CD14-positive monocyte (primary cell): ENCODE measurements around the gene RSPH10B2. TPM values are rescaled to one million over a fixed set of nuclear protein-coding genes. Genes with fewer than 3 reads are reported as not detected.
"Not testable (repeated sequence)": the region's sequence is repeated elsewhere in the genome, so short reads cannot be mapped to it uniquely, and the experiment has no call there.

ENCODE experiments used
- DNase-seq, 3 donors: peaks; one replicate each; pipeline ENCODE4 v3.0.0-alpha.2; 2011 to 2022
- H2AFZ ChIP-seq: 2 replicates; pipeline ENCODE4 v1.6.0; 2012; ENCODE audit warnings: mild to moderate bottlenecking, low read depth, low read length, inconsistent platforms; ENCODE audit not compliant: insufficient read depth, poor library complexity, severe bottlenecking
- H3K27ac ChIP-seq, 2 donors: 1 replicate in 1 of 2; 2 replicates in 1 of 2; pipeline ENCODE4 v1.5.1; 2012 to 2013; ENCODE audit warnings: low read length in 2 of 2, control low read depth in 1 of 2, inconsistent platforms in 1 of 2, low read depth in 1 of 2, mild to moderate bottlenecking in 1 of 2
- H3K27me3 ChIP-seq, 2 donors: one replicate each; pipeline versions ENCODE4 v1.6.0 to v1.6.1; 2011 to 2013; ENCODE audit warnings: low read length in 2 of 2; ENCODE audit not compliant: control insufficient read depth in 2 of 2, insufficient read depth in 2 of 2
- H3K36me3 ChIP-seq, 2 donors: replicated peaks in 1 of 2; 1 replicate in 1 of 2; 2 replicates in 1 of 2; pipeline versions ENCODE4 v1.5.1 to v1.6.1; 2012 to 2013; ENCODE audit warnings: low read length in 2 of 2, control low read depth in 1 of 2, inconsistent platforms in 1 of 2, mild to moderate bottlenecking in 1 of 2; ENCODE audit not compliant: insufficient read depth in 2 of 2, control insufficient read depth in 1 of 2
- H3K4me1 ChIP-seq, 2 donors: 1 replicate in 1 of 2; 2 replicates in 1 of 2; pipeline versions ENCODE4 v1.5.1 to v1.6.1; 2012 to 2013; ENCODE audit warnings: low read length in 2 of 2, control low read depth in 1 of 2, inconsistent platforms in 1 of 2, mild to moderate bottlenecking in 1 of 2, moderate library complexity in 1 of 2; ENCODE audit not compliant: insufficient read depth in 2 of 2, control insufficient read depth in 1 of 2
- H3K4me2 ChIP-seq: replicated peaks from 2 replicates; pipeline ENCODE3; 2012; ENCODE audit warnings: low read length, moderate library complexity, mild to moderate bottlenecking; ENCODE audit not compliant: poor library complexity, severe bottlenecking; ENCODE audit errors: extremely low read depth
- H3K4me3 ChIP-seq, 3 experiments: fragments of 200-600 bp in 1 of 3; sonication (generic) in 1 of 3; replicated peaks in 1 of 3; 1 replicate in 2 of 3; 2 replicates in 1 of 3; pipeline ENCODE4 v1.5.1; 2011 to 2013; ENCODE audit warnings: low read length in 3 of 3, mild to moderate bottlenecking in 3 of 3, control low read depth in 2 of 3, low read depth in 2 of 3, inconsistent platforms in 1 of 3, moderate library complexity in 1 of 3
- H3K79me2 ChIP-seq: 2 replicates; pipeline ENCODE4 v1.6.0; 2012; ENCODE audit warnings: mild to moderate bottlenecking, control low read depth, inconsistent platforms, low read length, moderate library complexity; ENCODE audit not compliant: insufficient read depth
- H3K9ac ChIP-seq: 2 replicates; pipeline ENCODE4 v1.6.0; 2017; ENCODE audit warnings: low read length, mild to moderate bottlenecking; ENCODE audit not compliant: insufficient read depth, poor library complexity, severe bottlenecking
- H3K9me3 ChIP-seq, 2 donors: replicated peaks in 1 of 2; 1 replicate in 1 of 2; 2 replicates in 1 of 2; pipeline versions ENCODE4 v1.5.1 to v1.6.1; 2012 to 2013; ENCODE audit warnings: low read length in 2 of 2, control low read depth in 1 of 2; ENCODE audit not compliant: control insufficient read depth in 1 of 2, insufficient read depth in 1 of 2
- H4K20me1 ChIP-seq: 2 replicates; pipeline ENCODE4 v1.6.0; 2012; ENCODE audit warnings: mild to moderate bottlenecking, low read length, control low read depth, moderate library complexity; ENCODE audit not compliant: insufficient read depth
- H3K27ac Mint-ChIP-seq, 7 donors: one replicate each; pipeline ENCODE4 v1.8.0; 2020; ENCODE audit warnings: mild to moderate bottlenecking in 7 of 7, mixed read lengths in 7 of 7, moderate library complexity in 6 of 7, inconsistent platforms in 2 of 7
- H3K27me3 Mint-ChIP-seq, 3 donors: one replicate each; pipeline ENCODE4 v1.8.0; 2021 to 2022; ENCODE audit warnings: low read depth in 3 of 3, mild to moderate bottlenecking in 3 of 3, mixed read lengths in 3 of 3, moderate library complexity in 3 of 3, inconsistent platforms in 1 of 3
- H3K36me3 Mint-ChIP-seq, 2 donors: one replicate each; pipeline ENCODE4 v1.8.0; 2020; ENCODE audit warnings: mixed read lengths in 2 of 2, inconsistent platforms in 1 of 2, mild to moderate bottlenecking in 1 of 2
- H3K4me1 Mint-ChIP-seq: one replicate; pipeline ENCODE4 v1.8.0; 2020; ENCODE audit warnings: mild to moderate bottlenecking, mixed read lengths
- H3K4me3 Mint-ChIP-seq, 2 donors: one replicate each; pipeline ENCODE4 v1.8.0; 2020; ENCODE audit warnings: mild to moderate bottlenecking in 2 of 2, mixed read lengths in 2 of 2, moderate library complexity in 1 of 2
- H3K9me3 Mint-ChIP-seq, 7 donors: one replicate each; pipeline ENCODE4 v1.8.0; 2020 to 2022; ENCODE audit warnings: mixed read lengths in 7 of 7, mild to moderate bottlenecking in 6 of 7, moderate library complexity in 6 of 7, inconsistent platforms in 2 of 7
- WGBS: methylation state at CpG from one replicate; pipeline ENCODE4 v1.1.5; 2013; ENCODE audit warnings: missing lambda C conversion rate; ENCODE audit not compliant: insufficient coverage; 5-methylcytosine and 5-hydroxymethylcytosine counted together
- intact Hi-C, 2 donors: fragments of 100-400 bp; cut with micrococcal nuclease; formaldehyde crosslinking; loops; one replicate each; pipeline versions ENCODE4 v1.15.0 to v1.15.1; 2023
- polyA plus RNA-seq, 3 donors: library from polyadenylated mRNA; depleted of rRNA in 1 of 3; unstranded in 2 of 3; stranded (reverse) in 1 of 3; fragments of 300-500 nt in 2 of 3; fragments of >200 nt in 1 of 3; fragmentation: Illumina TruSeq in 2 of 3; gene quantifications; 1 replicate in 2 of 3; 2 replicates in 1 of 3; pipeline ENCODE4 v1.2.3, GENCODE V29; 2012 to 2021

Gene RSPH10B2
- polyA plus RNA-seq, 3 donors: 0.03 TPM; not detected in 2

DNA sequence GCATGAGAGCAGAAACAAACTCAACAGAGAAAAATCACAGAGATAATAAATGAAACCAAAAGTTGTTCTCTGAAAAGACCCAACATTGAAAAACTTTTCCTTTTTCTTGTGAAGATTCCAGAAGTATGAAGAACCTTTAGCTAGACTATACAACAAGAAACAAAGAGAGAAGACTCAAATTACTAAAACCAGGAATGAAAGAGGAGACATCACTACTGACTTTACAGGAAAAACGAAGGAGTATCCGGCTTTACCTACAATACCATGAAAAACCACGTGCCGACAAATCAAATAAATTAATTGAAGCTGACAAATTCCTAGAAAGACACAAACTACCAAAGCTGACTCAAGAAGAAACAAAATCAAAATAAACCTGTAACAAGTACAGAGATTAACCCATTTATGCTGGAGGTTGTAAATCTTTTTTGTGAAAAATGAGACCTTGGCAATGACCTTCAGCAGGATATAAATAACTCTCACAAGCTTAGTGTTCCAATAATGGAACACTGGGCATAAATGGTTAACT is 53.6 kb downstream of the RSPH10B2 start:
- H3K9me3 Mint-ChIP-seq, H3K27me3 ChIP-seq, H3K9me3 ChIP-seq, H4K20me1 ChIP-seq, intact Hi-C loops, DNase-seq, H3K27me3 Mint-ChIP-seq, H3K4me3 Mint-ChIP-seq, H3K79me2 ChIP-seq, H3K4me1 ChIP-seq, H3K4me1 Mint-ChIP-seq, H3K9ac ChIP-seq, H3K4me3 ChIP-seq, H3K27ac Mint-ChIP-seq, H3K27ac ChIP-seq, H3K4me2 ChIP-seq, H2AFZ ChIP-seq: not testable (repeated sequence)
- no CpG with 5 or more reads among the region's 4 CpGs for WGBS
- H3K36me3 ChIP-seq: peaks cover 11 to 24% of the 10 kb centered on the region in 2 donors
- peaks cover 14 to 26% of the 10 kb centered on the region in 2 donors for H3K36me3 Mint-ChIP-seq

DNA sequence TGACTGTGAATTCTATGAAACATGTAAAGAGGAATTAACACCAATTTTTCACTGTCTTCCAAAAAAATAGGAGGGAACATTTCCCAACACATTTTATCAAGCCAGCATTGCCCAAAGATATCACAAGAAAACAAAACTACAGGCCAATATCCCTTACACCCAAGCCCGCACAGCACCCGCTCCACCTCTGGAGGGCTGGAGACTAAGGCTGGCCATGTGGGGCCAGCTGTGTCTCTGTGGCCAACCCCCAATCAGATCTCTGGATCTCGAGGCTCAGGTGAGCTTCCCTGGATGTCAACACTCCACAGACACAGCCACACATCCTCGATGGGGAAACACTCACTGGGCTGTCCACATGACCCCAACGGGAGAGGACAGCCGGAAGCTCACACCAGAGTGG is 54.1 kb downstream of the RSPH10B2 start:
- H3K36me3 ChIP-seq: peaks cover 12 to 29% of the 10 kb centered on the region in 2 donors
- DNase-seq, H3K79me2 ChIP-seq, H3K4me3 Mint-ChIP-seq, H3K27ac Mint-ChIP-seq, H3K27ac ChIP-seq, H3K27me3 ChIP-seq, H2AFZ ChIP-seq, H3K9me3 Mint-ChIP-seq, H3K4me3 ChIP-seq, H3K4me1 ChIP-seq, H4K20me1 ChIP-seq, H3K27me3 Mint-ChIP-seq, intact Hi-C loops, H3K9ac ChIP-seq, H3K4me2 ChIP-seq, H3K4me1 Mint-ChIP-seq, H3K9me3 ChIP-seq: not testable (repeated sequence)
- peaks cover 15 to 29% of the 10 kb centered on the region in 2 donors for H3K36me3 Mint-ChIP-seq
- no CpG with 5 or more reads among the region's 6 CpGs for WGBS

DNA sequence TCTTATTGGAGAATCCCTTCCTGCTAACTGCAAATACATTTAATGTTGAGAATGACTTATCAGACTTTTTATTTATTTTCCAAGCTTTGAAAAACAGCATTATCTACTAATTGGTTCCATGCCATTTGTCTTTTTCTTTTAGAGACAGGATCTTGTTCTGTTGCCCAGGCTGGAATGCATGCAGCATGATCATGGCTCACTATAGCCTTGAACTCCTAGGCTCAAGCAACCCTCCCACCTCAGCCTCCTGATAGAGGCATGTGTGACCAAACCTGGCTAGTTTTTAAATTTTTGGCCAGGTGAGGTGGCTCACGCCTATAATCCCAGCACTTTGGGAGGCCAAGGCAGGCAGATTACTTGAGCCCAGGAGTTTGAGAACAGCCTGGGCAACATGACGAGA is 59.1 kb downstream of the RSPH10B2 start:
- peaks cover 44 to 74% of the 10 kb centered on the region in 2 donors for H3K36me3 ChIP-seq
- H4K20me1 ChIP-seq, H2AFZ ChIP-seq, H3K9me3 Mint-ChIP-seq, H3K27ac Mint-ChIP-seq, H3K4me3 ChIP-seq, H3K79me2 ChIP-seq, H3K27ac ChIP-seq, H3K27me3 ChIP-seq, H3K4me2 ChIP-seq, intact Hi-C loops, H3K9me3 ChIP-seq, DNase-seq, H3K4me1 ChIP-seq, H3K4me1 Mint-ChIP-seq, H3K4me3 Mint-ChIP-seq, H3K27me3 Mint-ChIP-seq, H3K9ac ChIP-seq: not testable (repeated sequence)
- H3K36me3 Mint-ChIP-seq: peaks cover 32 to 59% of the 10 kb centered on the region in 2 donors
- 100% methylated on average over 2 of the region's 2 CpGs for WGBS

DNA sequence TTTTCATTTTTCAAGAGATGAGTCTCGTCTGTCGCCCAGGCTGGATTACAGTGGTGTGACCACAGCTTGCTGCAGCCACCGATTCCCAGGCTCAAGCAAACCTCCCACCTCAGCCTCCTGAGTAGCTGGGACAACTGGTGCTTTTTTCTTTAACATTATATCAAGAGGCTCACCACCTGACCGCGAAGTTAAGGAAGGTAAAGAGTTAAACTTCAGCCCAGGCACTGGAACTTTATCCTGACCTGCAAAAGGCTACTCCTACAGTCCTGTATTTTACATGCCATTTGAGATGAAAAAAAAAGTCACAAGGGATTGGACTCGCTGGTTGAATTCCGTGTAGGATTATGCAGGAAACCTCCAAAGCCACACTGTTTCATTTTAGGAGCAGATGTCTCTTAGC is 61.6 kb downstream of the RSPH10B2 start:
- H3K4me1 Mint-ChIP-seq, H3K4me3 Mint-ChIP-seq, H3K4me3 ChIP-seq, H3K4me1 ChIP-seq, H3K27ac ChIP-seq, H3K27me3 Mint-ChIP-seq, H3K4me2 ChIP-seq, H3K27ac Mint-ChIP-seq, H3K27me3 ChIP-seq, DNase-seq, H3K9ac ChIP-seq, H3K9me3 ChIP-seq, intact Hi-C loops, H3K9me3 Mint-ChIP-seq, H3K79me2 ChIP-seq, H2AFZ ChIP-seq, H4K20me1 ChIP-seq: not testable (repeated sequence)
- no CpG with 5 or more reads among the region's 7 CpGs for WGBS
- peaks cover 36 to 67% of the 10 kb centered on the region in 2 donors for H3K36me3 Mint-ChIP-seq
- H3K36me3 ChIP-seq: peaks cover 47 to 89% of the 10 kb centered on the region in 2 donors
